ENCODE results near the gene KIAA0753.
"Not testable (repeated sequence)": the region's sequence is repeated elsewhere in the genome, so short reads cannot be mapped to it uniquely, and the experiment has no call there.

Gene KIAA0753

DNA sequence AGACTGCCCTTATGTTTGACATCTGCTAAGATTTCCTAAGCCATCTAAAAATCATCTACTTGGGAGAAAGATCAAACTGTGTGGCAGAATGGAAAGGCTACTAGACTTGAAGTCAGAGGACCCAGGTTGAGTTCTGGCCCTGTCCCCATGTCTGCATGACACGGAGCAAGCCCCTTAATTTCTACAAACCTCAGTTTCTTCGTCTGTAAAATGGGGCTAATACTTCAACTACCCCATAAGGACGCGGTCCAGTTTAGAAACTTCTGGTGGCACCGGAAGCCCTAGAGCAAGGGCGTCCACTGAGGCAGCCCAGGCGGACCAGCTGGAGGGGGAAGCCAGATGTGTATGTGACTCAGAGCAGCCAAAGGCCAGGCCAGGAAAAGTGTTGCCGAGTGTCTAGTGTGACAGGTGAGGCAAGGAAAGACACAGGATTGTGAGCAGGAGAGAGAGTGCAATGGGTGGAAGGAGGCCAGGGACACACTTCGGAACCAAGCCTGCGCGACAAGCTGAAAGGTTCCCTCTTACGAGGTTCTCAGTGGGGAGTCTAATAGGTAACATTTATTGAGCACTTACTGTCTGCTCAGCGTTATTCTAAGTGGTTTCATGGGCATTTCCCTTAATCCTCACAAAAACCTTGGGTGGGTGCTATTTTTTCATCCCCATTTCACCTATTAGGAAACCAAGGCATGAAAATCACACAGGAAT lies 66.4 kb downstream of the KIAA0753 start:
- H3K4me1 ChIP-seq (ENCODE audit: insufficient read depth, low read length): no peaks in the 10 kb centered on the region
- H3K27me3 ChIP-seq (ENCODE audit: control insufficient read depth in 1 of 2, insufficient read depth in 2 of 2, low read length in 2 of 2): no peaks in the 10 kb centered on the region
- H3K9me3 ChIP-seq (ENCODE audit: low read length): no peaks in the 10 kb centered on the region
- no peak overlapping the region for H3K4me3 ChIP-seq (ENCODE audit: low read depth in 1 of 2, low read length in 2 of 2)
- H3K9ac ChIP-seq (ENCODE audit: low read length): no peak overlapping the region
- peaks cover 7% of the 10 kb centered on the region for H3K36me3 ChIP-seq (ENCODE audit: insufficient read depth, low read length)
- no peak overlapping the region for H3K27ac ChIP-seq (ENCODE audit: low read depth, low read length)

DNA sequence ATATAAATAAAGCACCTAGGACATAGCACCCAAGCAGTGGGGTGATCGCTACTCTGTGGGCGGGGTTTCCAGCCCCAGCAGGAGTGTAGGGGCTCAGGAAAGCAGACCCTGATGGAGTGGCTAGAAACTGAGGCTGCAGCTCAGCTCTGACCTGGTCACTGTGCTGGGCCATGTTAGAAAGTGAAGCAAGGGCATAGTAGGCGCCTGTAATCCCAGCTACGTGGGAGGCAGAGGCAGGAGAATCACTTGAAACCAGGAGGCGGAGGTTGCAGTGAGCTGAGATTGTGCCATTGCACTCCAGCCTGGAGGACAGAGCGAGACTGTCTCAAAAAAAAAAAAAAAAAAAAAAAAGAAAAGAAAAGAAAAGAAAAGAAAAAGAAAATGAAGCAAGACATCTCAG lies 67.0 kb downstream of the KIAA0753 start:
- H3K4me3 ChIP-seq (ENCODE audit: low read depth in 1 of 2, low read length in 2 of 2); H3K4me1 ChIP-seq (ENCODE audit: insufficient read depth, low read length); H3K36me3 ChIP-seq (ENCODE audit: insufficient read depth, low read length); H3K27ac ChIP-seq (ENCODE audit: low read depth, low read length); H3K9me3 ChIP-seq (ENCODE audit: low read length); H3K9ac ChIP-seq (ENCODE audit: low read length); H3K27me3 ChIP-seq (ENCODE audit: control insufficient read depth in 1 of 2, insufficient read depth in 2 of 2, low read length in 2 of 2): not testable (repeated sequence)

DNA sequence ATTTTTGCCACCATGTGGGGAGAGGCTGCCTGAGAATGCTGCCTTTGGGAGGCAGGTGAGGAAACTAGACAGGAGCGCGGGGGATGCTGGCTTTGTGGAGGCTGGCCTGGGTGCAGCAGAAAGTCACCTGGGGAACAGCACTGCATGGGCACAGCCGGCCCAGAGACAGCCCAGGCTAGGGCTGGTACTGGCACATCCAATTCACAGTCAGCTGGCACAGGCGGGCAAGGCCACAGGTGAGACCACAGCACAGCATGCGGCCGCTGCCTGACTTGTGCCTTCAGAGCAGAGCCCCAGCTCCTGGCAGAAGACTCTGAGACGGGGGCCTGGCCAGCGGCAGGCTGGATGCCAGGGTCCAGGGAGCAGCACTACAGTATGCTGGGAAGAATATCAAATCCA lies 67.5 kb downstream of the KIAA0753 start:
- Histone ChIP-seq H3K4me3 (ENCODE audit: low read depth in 1 of 2, low read length in 2 of 2) (no peak overlapping the region), H3K36me3 (ENCODE audit: insufficient read depth, low read length) (no peaks in the 10 kb centered on the region), H3K9ac (ENCODE audit: low read length) (no peak overlapping the region), H3K27me3 (ENCODE audit: control insufficient read depth in 1 of 2, insufficient read depth in 2 of 2, low read length in 2 of 2) (no peaks in the 10 kb centered on the region), H3K27ac (ENCODE audit: low read depth, low read length) (no peak overlapping the region), H3K9me3 (ENCODE audit: low read length) (no peaks in the 10 kb centered on the region), H3K4me1 (ENCODE audit: insufficient read depth, low read length) (peaks cover 4% of the 10 kb centered on the region)

DNA sequence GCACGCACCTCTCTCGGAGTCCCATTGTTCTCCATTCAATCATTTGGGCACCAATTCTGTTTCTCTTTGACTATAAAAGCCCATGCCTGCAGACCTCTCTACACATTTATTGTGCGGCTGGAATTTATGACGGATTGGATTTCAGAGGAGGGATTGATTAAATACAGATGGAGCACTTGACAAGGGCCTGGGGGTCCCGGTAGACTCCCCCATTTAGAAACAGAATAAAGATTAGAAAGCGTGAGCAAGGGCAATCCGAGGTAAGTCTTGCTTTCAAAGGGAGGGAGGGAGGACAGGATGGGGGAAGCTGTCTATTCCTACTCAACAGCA lies 69.1 kb downstream of the KIAA0753 start:
- H3K27ac ChIP-seq (ENCODE audit: low read depth, low read length): no peak overlapping the region
- H3K9me3 ChIP-seq (ENCODE audit: low read length): no peaks in the 10 kb centered on the region
- H3K9ac ChIP-seq (ENCODE audit: low read length): no peak overlapping the region
- H3K36me3 ChIP-seq (ENCODE audit: insufficient read depth, low read length): no peaks in the 10 kb centered on the region
- peaks cover 14% of the 10 kb centered on the region for H3K4me1 ChIP-seq (ENCODE audit: insufficient read depth, low read length)
- no peak overlapping the region for H3K4me3 ChIP-seq (ENCODE audit: low read depth in 1 of 2, low read length in 2 of 2)
- H3K27me3 ChIP-seq (ENCODE audit: control insufficient read depth in 1 of 2, insufficient read depth in 2 of 2, low read length in 2 of 2): no peaks in the 10 kb centered on the region

DNA sequence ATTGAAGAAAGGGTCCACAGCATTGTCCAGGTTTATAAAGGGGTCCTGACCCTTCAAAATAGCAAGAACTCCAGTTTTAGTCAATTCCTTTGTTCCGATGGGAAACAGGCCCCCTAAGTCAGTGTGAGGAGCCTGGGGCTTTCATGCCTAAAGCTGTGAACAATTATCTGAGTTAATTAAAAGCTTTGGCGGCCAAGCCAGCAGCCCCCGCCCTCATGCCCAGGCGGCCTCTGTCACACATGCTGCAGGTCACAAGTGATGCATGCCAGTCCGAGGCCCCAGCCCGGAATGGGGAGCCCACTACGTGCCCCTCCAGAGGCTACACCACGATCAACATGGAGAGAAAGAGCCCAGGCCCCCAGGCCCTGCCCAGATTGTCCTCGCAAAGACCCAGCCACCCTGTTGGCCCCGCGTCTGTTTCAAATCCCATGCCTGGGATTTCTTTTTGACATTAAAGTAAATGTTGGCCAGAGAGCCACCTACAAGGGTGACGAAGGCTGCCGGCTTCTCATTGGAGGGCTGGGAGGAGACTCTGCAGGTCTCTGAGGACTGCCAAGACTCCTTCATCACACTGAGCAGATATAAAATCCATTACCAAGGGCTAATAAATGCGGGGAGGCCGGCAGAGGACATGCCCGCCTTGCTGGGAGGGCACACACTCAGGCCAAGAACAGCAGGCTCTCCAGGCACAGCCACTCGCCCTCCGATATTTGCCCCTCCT lies 69.6 kb downstream of the KIAA0753 start:
- Histone ChIP-seq H3K27me3 (ENCODE audit: control insufficient read depth in 1 of 2, insufficient read depth in 2 of 2, low read length in 2 of 2) (no peaks in the 10 kb centered on the region), H3K9ac (ENCODE audit: low read length) (no peak overlapping the region), H3K4me1 (ENCODE audit: insufficient read depth, low read length) (peaks cover 14% of the 10 kb centered on the region), H3K4me3 (ENCODE audit: low read depth in 1 of 2, low read length in 2 of 2) (no peak overlapping the region), H3K9me3 (ENCODE audit: low read length) (no peaks in the 10 kb centered on the region), H3K27ac (ENCODE audit: low read depth, low read length) (no peak overlapping the region), H3K36me3 (ENCODE audit: insufficient read depth, low read length) (no peaks in the 10 kb centered on the region)

DNA sequence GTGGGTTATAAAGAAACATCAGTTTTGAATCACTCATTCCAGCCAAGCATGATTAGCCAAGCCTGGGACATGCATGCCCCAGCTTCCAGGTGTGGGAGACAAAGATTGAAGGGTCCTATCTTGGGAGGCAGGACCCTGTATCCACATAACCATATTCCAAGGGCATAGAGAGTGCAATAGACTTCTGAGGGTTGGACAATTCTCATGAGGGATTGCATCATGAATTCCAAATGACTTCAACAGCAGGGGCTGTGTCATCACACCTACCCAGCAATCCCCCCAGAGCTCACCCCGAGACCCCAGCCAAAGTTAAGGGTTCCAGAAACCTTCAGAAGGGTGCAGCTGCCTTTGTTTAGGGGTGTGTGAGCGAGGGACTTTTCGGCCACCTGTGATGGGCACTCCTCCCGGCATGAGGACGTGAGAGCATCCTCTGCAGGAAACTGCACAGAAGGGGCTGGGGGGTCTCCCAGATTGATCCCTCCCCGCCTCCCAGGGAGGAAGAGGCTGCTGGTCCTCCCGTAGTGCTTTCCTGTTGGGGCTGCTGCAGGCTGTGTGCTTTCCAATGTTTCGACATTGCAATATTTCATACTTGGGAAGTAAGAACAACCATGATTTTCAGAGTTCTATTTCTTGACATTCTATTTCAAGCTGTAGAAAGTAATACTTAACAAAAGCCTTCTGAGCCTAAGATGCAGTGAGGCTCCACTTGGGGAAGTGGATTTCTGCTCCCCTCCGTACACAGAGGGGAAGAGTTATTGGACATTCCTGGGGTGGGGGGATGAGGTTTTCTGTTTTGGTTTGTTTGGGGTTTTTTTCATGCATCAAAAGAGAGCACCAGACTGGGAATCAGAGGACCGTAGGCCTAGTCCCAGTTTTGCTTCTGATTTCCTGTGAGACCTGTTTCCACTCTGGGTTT lies 70.9 kb downstream of the KIAA0753 start:
- no peaks in the 10 kb centered on the region for H3K27me3 ChIP-seq (ENCODE audit: control insufficient read depth in 1 of 2, insufficient read depth in 2 of 2, low read length in 2 of 2)
- no peaks in the 10 kb centered on the region for H3K9me3 ChIP-seq (ENCODE audit: low read length)
- no peaks in the 10 kb centered on the region for H3K36me3 ChIP-seq (ENCODE audit: insufficient read depth, low read length)
- peaks cover 14% of the 10 kb centered on the region for H3K4me1 ChIP-seq (ENCODE audit: insufficient read depth, low read length)
- H3K27ac ChIP-seq (ENCODE audit: low read depth, low read length): no peak overlapping the region
- no peak overlapping the region for H3K9ac ChIP-seq (ENCODE audit: low read length)
- H3K4me3 ChIP-seq (ENCODE audit: low read depth in 1 of 2, low read length in 2 of 2): no peak overlapping the region

DNA sequence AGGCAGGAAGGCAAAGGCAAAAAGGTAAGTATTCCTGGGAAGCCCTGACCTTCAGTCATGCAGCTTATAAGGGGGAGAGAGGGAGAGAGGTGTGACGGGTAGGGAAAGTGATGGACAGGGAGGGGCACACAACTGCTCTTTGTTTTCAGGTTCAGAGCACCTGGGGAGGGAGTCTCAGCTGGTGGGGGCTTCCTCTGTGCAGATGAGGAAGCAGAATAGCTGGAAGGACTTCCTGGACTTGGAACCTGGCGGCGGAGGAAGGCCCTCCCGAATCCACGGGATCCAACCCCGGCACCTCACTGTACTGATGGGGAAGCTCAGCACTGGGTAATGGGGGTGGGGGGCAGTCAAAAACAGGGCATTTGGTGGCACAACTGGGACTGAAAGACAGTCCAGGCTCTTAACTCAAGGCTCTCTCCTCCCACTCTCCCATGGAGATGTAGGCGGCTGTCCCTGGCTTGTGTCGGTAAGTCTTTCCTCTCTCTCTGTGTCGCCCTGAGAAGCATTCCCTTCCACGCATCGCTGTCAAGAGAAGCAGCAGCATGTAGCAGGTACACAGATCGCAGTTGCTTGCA lies 72.2 kb downstream of the KIAA0753 start:
- no peak overlapping the region for H3K9ac ChIP-seq (ENCODE audit: low read length)
- no peaks in the 10 kb centered on the region for H3K36me3 ChIP-seq (ENCODE audit: insufficient read depth, low read length)
- peaks cover 14% of the 10 kb centered on the region for H3K4me1 ChIP-seq (ENCODE audit: insufficient read depth, low read length)
- H3K27me3 ChIP-seq (ENCODE audit: control insufficient read depth in 1 of 2, insufficient read depth in 2 of 2, low read length in 2 of 2): no peaks in the 10 kb centered on the region
- H3K9me3 ChIP-seq (ENCODE audit: low read length): no peaks in the 10 kb centered on the region
- no peak overlapping the region for H3K4me3 ChIP-seq (ENCODE audit: low read depth in 1 of 2, low read length in 2 of 2)
- H3K27ac ChIP-seq (ENCODE audit: low read depth, low read length): peak overlapping the region; percentile 19

DNA sequence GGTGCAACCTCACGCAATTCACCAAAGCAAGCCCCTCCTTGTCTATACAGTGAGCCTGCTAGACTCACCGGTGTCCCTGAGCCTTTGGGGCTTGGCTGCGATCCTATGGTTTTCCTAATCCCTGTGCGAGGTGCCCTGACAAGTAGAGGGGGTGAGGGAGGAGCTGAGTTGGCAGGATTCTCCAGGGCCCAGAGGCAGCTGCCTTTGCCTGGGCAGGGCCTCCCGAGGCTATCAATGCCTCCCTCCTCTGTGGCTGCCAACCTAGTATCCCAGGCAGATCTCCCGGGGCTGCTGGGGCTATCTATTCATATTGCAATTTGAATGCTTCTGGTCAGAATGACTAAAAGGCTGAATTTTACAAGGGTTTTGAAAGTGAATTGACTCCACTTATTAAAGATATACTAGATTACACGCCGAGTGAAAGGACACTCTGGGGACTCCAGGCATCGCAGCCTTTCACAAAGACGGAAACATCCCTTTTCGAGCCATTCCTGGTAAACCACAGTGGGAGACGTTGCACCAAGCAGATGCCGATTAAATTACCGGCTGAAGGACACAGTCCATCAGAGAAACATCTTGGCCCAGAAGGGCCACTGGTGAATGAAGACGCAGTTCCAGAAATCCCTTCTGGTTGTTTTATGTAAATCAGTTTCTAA lies 72.9 kb downstream of the KIAA0753 start:
- H3K4me1 ChIP-seq (ENCODE audit: insufficient read depth, low read length): peaks cover 14% of the 10 kb centered on the region
- no peaks in the 10 kb centered on the region for H3K36me3 ChIP-seq (ENCODE audit: insufficient read depth, low read length)
- H3K27ac ChIP-seq (ENCODE audit: low read depth, low read length): peak overlapping the region; percentile 19
- H3K27me3 ChIP-seq (ENCODE audit: control insufficient read depth in 1 of 2, insufficient read depth in 2 of 2, low read length in 2 of 2): no peaks in the 10 kb centered on the region
- no peak overlapping the region for H3K9ac ChIP-seq (ENCODE audit: low read length)
- no peaks in the 10 kb centered on the region for H3K9me3 ChIP-seq (ENCODE audit: low read length)
- H3K4me3 ChIP-seq (ENCODE audit: low read depth in 1 of 2, low read length in 2 of 2): no peak overlapping the region

DNA sequence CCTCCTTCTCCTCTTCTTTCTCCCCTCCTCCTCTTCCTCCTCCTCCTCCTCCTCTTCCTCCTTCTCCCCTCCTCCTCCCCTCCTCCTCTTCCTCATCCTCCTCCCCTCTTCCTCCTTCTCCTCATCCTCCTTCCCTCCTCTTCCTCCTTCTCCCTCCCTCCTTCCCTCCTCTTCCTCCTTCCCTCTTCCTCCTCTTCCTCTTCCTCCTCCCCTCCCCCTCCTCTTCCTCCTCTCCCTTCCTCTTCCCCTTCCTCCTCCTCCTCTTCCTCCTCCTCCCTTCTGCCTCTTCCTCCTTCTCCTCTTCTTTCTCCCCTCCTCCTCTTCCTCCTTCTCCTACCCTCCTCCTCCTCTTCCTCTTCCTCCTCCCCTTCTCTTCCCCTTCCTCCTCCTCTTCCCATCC lies 79.1 kb downstream of the KIAA0753 start:
- H3K4me3 ChIP-seq (ENCODE audit: low read depth in 1 of 2, low read length in 2 of 2): no peak overlapping the region

DNA sequence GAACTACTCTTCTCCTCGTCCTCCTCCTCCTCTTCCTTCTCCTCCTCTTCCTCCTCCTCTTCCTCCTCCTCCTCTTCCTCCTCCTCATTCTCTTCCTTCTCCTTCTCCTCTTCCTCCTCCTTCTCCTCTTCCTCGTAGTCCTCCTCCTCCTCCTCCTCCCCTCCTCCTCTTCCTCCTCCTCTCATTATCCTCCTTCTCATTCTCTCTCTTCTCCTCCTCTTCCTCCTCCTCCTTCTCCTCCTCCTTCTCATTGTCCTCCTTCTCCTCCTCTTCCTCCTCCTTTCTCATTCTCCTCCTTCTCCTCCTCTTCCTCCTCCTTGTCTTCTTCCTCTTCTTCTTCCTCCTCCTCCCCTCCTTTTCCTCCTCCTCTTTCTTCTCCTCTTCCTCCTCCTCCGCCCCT lies 80.0 kb downstream of the KIAA0753 start:
- Histone ChIP-seq H3K27ac (ENCODE audit: low read depth, low read length) (no peak overlapping the region), H3K4me1 (ENCODE audit: insufficient read depth, low read length) (no peaks in the 10 kb centered on the region), H3K36me3 (ENCODE audit: insufficient read depth, low read length) (no peaks in the 10 kb centered on the region), H3K27me3 (ENCODE audit: control insufficient read depth in 1 of 2, insufficient read depth in 2 of 2, low read length in 2 of 2) (peaks cover 0 to 6% of the 10 kb centered on the region in 2 donors), H3K4me3 (ENCODE audit: low read depth in 1 of 2, low read length in 2 of 2) (no peak overlapping the region), H3K9me3 (ENCODE audit: low read length) (no peaks in the 10 kb centered on the region), H3K9ac (ENCODE audit: low read length) (no peak overlapping the region)

More for the DNA sequence above, 79.1 kb downstream of the KIAA0753 start:
- Histone ChIP-seq H3K27ac (ENCODE audit: low read depth, low read length) (no peak overlapping the region), H3K4me1 (ENCODE audit: insufficient read depth, low read length) (no peaks in the 10 kb centered on the region), H3K9ac (ENCODE audit: low read length) (no peak overlapping the region), H3K36me3 (ENCODE audit: insufficient read depth, low read length) (no peaks in the 10 kb centered on the region), H3K9me3 (ENCODE audit: low read length) (no peaks in the 10 kb centered on the region), H3K27me3 (ENCODE audit: control insufficient read depth in 1 of 2, insufficient read depth in 2 of 2, low read length in 2 of 2) (no peaks in the 10 kb centered on the region)

DNA sequence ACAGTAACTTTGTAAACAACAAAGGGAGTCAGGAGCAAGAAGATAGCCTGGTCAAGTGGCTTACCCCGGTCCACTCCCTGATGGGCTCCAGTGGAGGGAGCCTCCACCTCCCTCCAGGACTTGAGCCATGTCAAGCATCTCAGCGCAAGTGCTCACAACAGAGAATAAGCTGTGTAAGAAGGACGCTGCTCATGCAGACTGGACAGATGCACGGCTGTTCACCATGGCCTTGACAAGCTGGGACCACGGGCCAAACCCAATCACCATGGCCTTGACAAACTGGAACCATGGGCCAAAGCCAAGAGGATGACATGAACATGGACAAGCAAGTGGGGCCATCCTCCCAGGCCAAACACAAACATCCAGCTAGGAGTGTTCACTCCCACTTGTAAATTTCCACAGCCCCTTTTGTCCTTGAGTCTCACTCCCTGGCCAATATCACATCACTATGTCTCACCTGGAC lies 80.7 kb downstream of the KIAA0753 start:
- H3K27ac ChIP-seq (ENCODE audit: low read depth, low read length): no peak overlapping the region
- H3K4me3 ChIP-seq (ENCODE audit: low read depth in 1 of 2, low read length in 2 of 2): no peak overlapping the region
- no peaks in the 10 kb centered on the region for H3K9me3 ChIP-seq (ENCODE audit: low read length)
- no peaks in the 10 kb centered on the region for H3K36me3 ChIP-seq (ENCODE audit: insufficient read depth, low read length)
- H3K27me3 ChIP-seq (ENCODE audit: control insufficient read depth in 1 of 2, insufficient read depth in 2 of 2, low read length in 2 of 2): peaks cover 0 to 12% of the 10 kb centered on the region in 2 donors
- H3K4me1 ChIP-seq (ENCODE audit: insufficient read depth, low read length): peaks cover under 1% of the 10 kb centered on the region
- H3K9ac ChIP-seq (ENCODE audit: low read length): no peak overlapping the region
